Measurements from ENCODE around the gene VENTX.

DNA sequence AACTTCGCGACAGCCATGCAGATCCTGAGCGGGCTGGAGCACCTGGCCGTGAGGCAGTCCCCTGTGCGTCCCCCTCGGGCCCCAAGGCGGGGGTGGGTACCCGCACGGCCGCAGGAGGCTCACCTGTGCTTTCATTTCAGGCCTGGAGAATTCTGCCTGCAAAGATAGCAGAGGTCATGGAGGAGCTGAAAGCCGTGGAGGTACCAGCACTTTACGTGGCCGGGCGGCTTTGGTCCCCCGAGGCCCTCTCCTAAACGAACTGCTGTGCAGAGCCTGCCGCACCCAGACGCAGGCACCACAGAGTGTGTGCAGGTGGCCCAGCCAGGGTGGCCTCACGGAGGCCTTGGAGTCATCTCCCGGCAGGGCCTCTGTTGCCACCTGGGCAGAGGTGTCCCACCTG is 18.8 kb upstream of the VENTX start:
- TF ChIP-seq GLIS3 (CRISPR knock-in tag; IDR thresholded peaks at IDR 0.05) (no peak), SNAI2 (CRISPR knock-in tag; IDR thresholded peaks at IDR 0.05) (no peak), ZFP3 (CRISPR knock-in tag; IDR thresholded peaks at IDR 0.05) (no peak), RARB (CRISPR knock-in tag; IDR thresholded peaks at IDR 0.05) (no peak), ZNF70 (CRISPR knock-in tag; IDR thresholded peaks at IDR 0.05) (no peak)
- TF ChIP-seq, protein P1, sequence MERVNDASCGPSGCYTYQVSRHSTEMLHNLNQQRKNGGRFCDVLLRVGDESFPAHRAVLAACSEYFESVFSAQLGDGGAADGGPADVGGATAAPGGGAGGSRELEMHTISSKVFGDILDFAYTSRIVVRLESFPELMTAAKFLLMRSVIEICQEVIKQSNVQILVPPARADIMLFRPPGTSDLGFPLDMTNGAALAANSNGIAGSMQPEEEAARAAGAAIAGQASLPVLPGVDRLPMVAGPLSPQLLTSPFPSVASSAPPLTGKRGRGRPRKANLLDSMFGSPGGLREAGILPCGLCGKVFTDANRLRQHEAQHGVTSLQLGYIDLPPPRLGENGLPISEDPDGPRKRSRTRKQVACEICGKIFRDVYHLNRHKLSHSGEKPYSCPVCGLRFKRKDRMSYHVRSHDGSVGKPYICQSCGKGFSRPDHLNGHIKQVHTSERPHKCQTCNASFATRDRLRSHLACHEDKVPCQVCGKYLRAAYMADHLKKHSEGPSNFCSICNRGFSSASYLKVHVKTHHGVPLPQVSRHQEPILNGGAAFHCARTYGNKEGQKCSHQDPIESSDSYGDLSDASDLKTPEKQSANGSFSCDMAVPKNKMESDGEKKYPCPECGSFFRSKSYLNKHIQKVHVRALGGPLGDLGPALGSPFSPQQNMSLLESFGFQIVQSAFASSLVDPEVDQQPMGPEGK (CRISPR knock-in tag; IDR thresholded peaks at IDR 0.05; ENCODE audit: borderline replicate concordance), result no peak
- TF ChIP-seq, protein P2, sequence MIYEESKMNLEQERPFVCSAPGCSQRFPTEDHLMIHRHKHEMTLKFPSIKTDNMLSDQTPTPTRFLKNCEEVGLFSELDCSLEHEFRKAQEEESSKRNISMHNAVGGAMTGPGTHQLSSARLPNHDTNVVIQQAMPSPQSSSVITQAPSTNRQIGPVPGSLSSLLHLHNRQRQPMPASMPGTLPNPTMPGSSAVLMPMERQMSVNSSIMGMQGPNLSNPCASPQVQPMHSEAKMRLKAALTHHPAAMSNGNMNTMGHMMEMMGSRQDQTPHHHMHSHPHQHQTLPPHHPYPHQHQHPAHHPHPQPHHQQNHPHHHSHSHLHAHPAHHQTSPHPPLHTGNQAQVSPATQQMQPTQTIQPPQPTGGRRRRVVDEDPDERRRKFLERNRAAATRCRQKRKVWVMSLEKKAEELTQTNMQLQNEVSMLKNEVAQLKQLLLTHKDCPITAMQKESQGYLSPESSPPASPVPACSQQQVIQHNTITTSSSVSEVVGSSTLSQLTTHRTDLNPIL (CRISPR knock-in tag; IDR thresholded peaks at IDR 0.05; ENCODE audit: low read depth), result no peak

Data from SK-N-SH treated with all-trans-retinoic acid at 6 μM for 48 hours (cell line).